Astrocyte (in vitro differentiated cells and primary cell): ENCODE data around the gene GUCY2C. TPM values are rescaled to one million over a fixed set of nuclear protein-coding genes. Genes with fewer than 3 reads are reported as not detected.

Experiments
- DNase-seq: peaks from one replicate; pipeline ENCODE4 v3.0.0-alpha.2; 2010; ENCODE audit warnings: low read depth
- FAIRE-seq: peaks from 2 replicates; lab custom pipeline; 2011; peaks lifted over from hg19 to GRCh38; lab: Jason Lieb, UNC
- H2AFZ ChIP-seq: 2 replicates; pipeline ENCODE4 v1.6.0; 2012; ENCODE audit warnings: low read depth, low read length, inconsistent platforms
- H3K27ac ChIP-seq: 2 replicates; pipeline ENCODE4 v1.5.1; 2011; ENCODE audit warnings: low read depth, low read length, inconsistent platforms
- H3K27me3 ChIP-seq: 2 replicates; pipeline ENCODE4 v1.6.0; 2011; ENCODE audit warnings: low read length, inconsistent platforms; ENCODE audit not compliant: insufficient read depth
- H3K36me3 ChIP-seq: 2 replicates; pipeline ENCODE4 v1.5.1; 2011; ENCODE audit warnings: low read length, inconsistent platforms; ENCODE audit not compliant: insufficient read depth
- H3K4me1 ChIP-seq: 2 replicates; pipeline ENCODE4 v1.5.1; 2011; ENCODE audit warnings: low read length, inconsistent platforms; ENCODE audit not compliant: insufficient read depth
- H3K4me2 ChIP-seq: 2 replicates; pipeline ENCODE4 v1.6.0; 2012; ENCODE audit warnings: low read length, inconsistent platforms
- H3K4me3 ChIP-seq: 2 replicates; pipeline ENCODE4 v1.5.1; 2011; ENCODE audit warnings: low read depth, mild to moderate bottlenecking, low read length, inconsistent platforms; ENCODE audit not compliant: insufficient read depth
- H3K79me2 ChIP-seq: 2 replicates; pipeline ENCODE4 v1.6.0; 2012; ENCODE audit warnings: mild to moderate bottlenecking, low read length, inconsistent platforms; ENCODE audit not compliant: insufficient read depth
- H3K9ac ChIP-seq: 2 replicates; pipeline ENCODE4 v1.6.0; 2012; ENCODE audit warnings: mild to moderate bottlenecking, low read length, inconsistent platforms
- H3K9me3 ChIP-seq: 2 replicates; pipeline ENCODE4 v1.5.1; 2012; ENCODE audit warnings: low read depth, mild to moderate bottlenecking, low read length, inconsistent platforms; ENCODE audit not compliant: insufficient read depth
- H4K20me1 ChIP-seq: 2 replicates; pipeline ENCODE4 v1.6.0; 2012; ENCODE audit warnings: low read length, inconsistent platforms; ENCODE audit not compliant: insufficient read depth
- H3K27ac Mint-ChIP-seq: one replicate; pipeline ENCODE4 v1.8.0; 2021; ENCODE audit warnings: mild to moderate bottlenecking, mixed read lengths; ENCODE audit not compliant: unreplicated experiment
- H3K27me3 Mint-ChIP-seq: one replicate; pipeline ENCODE4 v1.8.0; 2021; ENCODE audit warnings: low read depth, mixed read lengths; ENCODE audit not compliant: unreplicated experiment
- H3K36me3 Mint-ChIP-seq: one replicate; pipeline ENCODE4 v1.8.0; 2021; ENCODE audit warnings: low read depth, mixed read lengths; ENCODE audit not compliant: unreplicated experiment
- H3K4me1 Mint-ChIP-seq: one replicate; pipeline ENCODE4 v1.8.0; 2021; ENCODE audit warnings: low read depth, mixed read lengths; ENCODE audit not compliant: unreplicated experiment
- H3K4me3 Mint-ChIP-seq: one replicate; pipeline ENCODE4 v1.8.0; 2021; ENCODE audit warnings: mild to moderate bottlenecking, moderate library complexity, mixed read lengths; ENCODE audit not compliant: unreplicated experiment
- H3K9me3 Mint-ChIP-seq: one replicate; pipeline ENCODE4 v1.8.0; 2021; ENCODE audit warnings: mild to moderate bottlenecking, mixed read lengths; ENCODE audit not compliant: unreplicated experiment
- EZH2 ChIP-seq: IDR thresholded peaks from 2 replicates; pipeline ENCODE4 v1.6.1; 2012; ENCODE audit warnings: mild to moderate bottlenecking, low read length, inconsistent platforms; ENCODE audit not compliant: insufficient read depth
- total RNA-seq: library from RNA; stranded (reverse); gene quantifications from 2 replicates; pipeline ENCODE4 v1.2.1, GENCODE V29; 2021
- TF ChIP-seq, protein P1 (sequence below): IDR thresholded peaks from 2 replicates; pipeline ENCODE4 v1.5.1; 2011; ENCODE audit warnings: low read depth, mild to moderate bottlenecking, inconsistent platforms, low read length, moderate library complexity; ENCODE audit not compliant: insufficient read depth

The GUCY2C gene
- total RNA-seq, 1 donor from 2014 or later: 0.09 TPM

GRCh38 chr12:14694145-14694714, 2.2 kb downstream of the GUCY2C start:
- Mint-ChIP-seq H3K9me3 (peaks cover 2% of the 10 kb centered on the region), H3K27me3 (no peaks in the 10 kb centered on the region), H3K27ac (no peak overlapping the region), H3K4me1 (no peaks in the 10 kb centered on the region), H3K36me3 (no peaks in the 10 kb centered on the region), H3K4me3 (no peak overlapping the region)
- no peak overlapping the region for H3K27ac ChIP-seq
- H3K4me1 ChIP-seq: no peaks in the 10 kb centered on the region
- H4K20me1 ChIP-seq: no peaks in the 10 kb centered on the region
- H3K27me3 ChIP-seq: no peaks in the 10 kb centered on the region
- H3K9me3 ChIP-seq: no peaks in the 10 kb centered on the region
- H3K36me3 ChIP-seq: no peaks in the 10 kb centered on the region
- H3K79me2 ChIP-seq: no peaks in the 10 kb centered on the region
- FAIRE-seq (no peak), DNase-seq (no peak)
- H3K4me2 ChIP-seq: no peak overlapping the region
- H2AFZ ChIP-seq: no peak overlapping the region
- no peak overlapping the region for H3K4me3 ChIP-seq
- H3K9ac ChIP-seq: no peak overlapping the region
- TF ChIP-seq, protein P1, sequence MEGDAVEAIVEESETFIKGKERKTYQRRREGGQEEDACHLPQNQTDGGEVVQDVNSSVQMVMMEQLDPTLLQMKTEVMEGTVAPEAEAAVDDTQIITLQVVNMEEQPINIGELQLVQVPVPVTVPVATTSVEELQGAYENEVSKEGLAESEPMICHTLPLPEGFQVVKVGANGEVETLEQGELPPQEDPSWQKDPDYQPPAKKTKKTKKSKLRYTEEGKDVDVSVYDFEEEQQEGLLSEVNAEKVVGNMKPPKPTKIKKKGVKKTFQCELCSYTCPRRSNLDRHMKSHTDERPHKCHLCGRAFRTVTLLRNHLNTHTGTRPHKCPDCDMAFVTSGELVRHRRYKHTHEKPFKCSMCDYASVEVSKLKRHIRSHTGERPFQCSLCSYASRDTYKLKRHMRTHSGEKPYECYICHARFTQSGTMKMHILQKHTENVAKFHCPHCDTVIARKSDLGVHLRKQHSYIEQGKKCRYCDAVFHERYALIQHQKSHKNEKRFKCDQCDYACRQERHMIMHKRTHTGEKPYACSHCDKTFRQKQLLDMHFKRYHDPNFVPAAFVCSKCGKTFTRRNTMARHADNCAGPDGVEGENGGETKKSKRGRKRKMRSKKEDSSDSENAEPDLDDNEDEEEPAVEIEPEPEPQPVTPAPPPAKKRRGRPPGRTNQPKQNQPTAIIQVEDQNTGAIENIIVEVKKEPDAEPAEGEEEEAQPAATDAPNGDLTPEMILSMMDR: no peak
- no peak for TF ChIP-seq EZH2

GRCh38 chr12:14693116-14693515, 3.3 kb downstream of the GUCY2C start:
- TF ChIP-seq, protein P1: no peak
- TF ChIP-seq EZH2: no peak
- no peak overlapping the region for H3K4me3 ChIP-seq
- no peak for FAIRE-seq

DNA sequence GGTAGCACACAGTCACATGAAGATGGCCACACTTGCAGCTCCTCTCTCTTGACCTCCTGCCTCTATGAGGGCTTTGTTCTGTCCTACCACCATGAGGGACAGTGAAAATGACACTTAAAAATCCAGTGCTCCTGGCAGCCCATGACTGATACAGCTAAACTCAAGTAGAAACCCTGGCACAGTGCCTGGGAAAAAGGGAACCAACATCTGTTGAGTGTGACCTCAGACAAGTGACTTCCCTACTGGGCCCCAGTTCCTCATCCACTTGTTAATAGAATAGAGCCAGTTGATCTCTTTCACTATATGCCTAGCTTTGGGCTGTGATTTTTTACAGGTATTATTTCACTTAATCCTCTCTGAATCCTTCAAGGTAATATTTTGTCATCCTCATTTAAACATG, 4.8 kb downstream of the GUCY2C start:
- H3K27me3 Mint-ChIP-seq: no peaks in the 10 kb centered on the region
- TF ChIP-seq, protein P1: no peak
- TF ChIP-seq EZH2: no peak
- no peaks in the 10 kb centered on the region for H3K36me3 Mint-ChIP-seq
- Histone ChIP-seq H3K9me3 (no peaks in the 10 kb centered on the region), H3K79me2 (no peaks in the 10 kb centered on the region), H3K27ac (no peak overlapping the region), H2AFZ (no peak overlapping the region), H3K36me3 (no peaks in the 10 kb centered on the region), H3K9ac (no peak overlapping the region), H3K4me1 (no peaks in the 10 kb centered on the region), H4K20me1 (no peaks in the 10 kb centered on the region), H3K4me3 (no peak overlapping the region), H3K4me2 (no peak overlapping the region), H3K27me3 (no peaks in the 10 kb centered on the region)
- FAIRE-seq (no peak), DNase-seq (no peak)
- H3K9me3 Mint-ChIP-seq: no peaks in the 10 kb centered on the region
- H3K4me3 Mint-ChIP-seq: no peak overlapping the region
- no peaks in the 10 kb centered on the region for H3K4me1 Mint-ChIP-seq
- no peak overlapping the region for H3K27ac Mint-ChIP-seq

More at GRCh38 chr12:14693116-14693515, 3.3 kb downstream of the GUCY2C start:
- no peaks in the 10 kb centered on the region for H4K20me1 ChIP-seq
- no peaks in the 10 kb centered on the region for H3K36me3 Mint-ChIP-seq
- no peak overlapping the region for H3K9ac ChIP-seq
- H3K9me3 Mint-ChIP-seq: peaks cover 2% of the 10 kb centered on the region
- H3K36me3 ChIP-seq: no peaks in the 10 kb centered on the region
- no peak overlapping the region for H3K4me2 ChIP-seq
- no peaks in the 10 kb centered on the region for H3K27me3 ChIP-seq
- H3K27ac ChIP-seq: no peak overlapping the region
- no peak overlapping the region for H2AFZ ChIP-seq
- no peak overlapping the region for H3K4me3 Mint-ChIP-seq
- H3K27ac Mint-ChIP-seq: no peak overlapping the region
- H3K4me1 ChIP-seq: no peaks in the 10 kb centered on the region
- H3K79me2 ChIP-seq: no peaks in the 10 kb centered on the region
- H3K9me3 ChIP-seq: no peaks in the 10 kb centered on the region
- no peaks in the 10 kb centered on the region for H3K4me1 Mint-ChIP-seq
- no peak for DNase-seq
- H3K27me3 Mint-ChIP-seq: no peaks in the 10 kb centered on the region
